SK-N-SH (cell line): Measurements from ENCODE around the gene CDK14. TPM values are rescaled to one million over a fixed set of nuclear protein-coding genes. Genes with fewer than 3 reads are reported as not detected.
"Not testable (repeated sequence)": the region's sequence is repeated elsewhere in the genome, so short reads cannot be mapped to it uniquely, and the experiment has no call there.

ENCODE experiments used
- CTCF ChIA-PET: fragments of 300-600, 350-600 bp; formaldehyde crosslinking; extraction: SDS; loops from one replicate; lab custom pipeline; 2021; lab: Yijun Ruan, JAX
- POLR2A ChIA-PET: fragments of 350-600 bp; sonication (Branson Sonifier 250); formaldehyde crosslinking; extraction: SDS; loops from one replicate; lab custom pipeline; 2020; ENCODE audit warnings: antibody characterized with exemption, inconsistent platforms; lab: Yijun Ruan, JAX
- DNase-seq: peaks from one replicate; pipeline ENCODE4 v3.0.0; 2012
- H2AFZ ChIP-seq: fragments of 200-600 bp; sonication (generic); 2 replicates; pipeline ENCODE4 v1.8.1; 2016; ENCODE audit warnings: antibody characterized with exemption, mild to moderate bottlenecking, low read depth
- H3F3A ChIP-seq: fragments of 200-600 bp; sonication (generic); replicated peaks from 2 replicates; pipeline ENCODE3; 2016; ENCODE audit warnings: antibody characterized with exemption, mild to moderate bottlenecking; ENCODE audit not compliant: insufficient read depth
- H3K27ac ChIP-seq, 2 experiments: fragments of 200-500 bp in 1 of 2; fragments of 200-600 bp in 1 of 2; sonication (Bioruptor generic) in 1 of 2; sonication (generic), shearing (Covaris generic) in 1 of 2; 2 replicates each; pipeline versions ENCODE4 v1.5.1 to v1.6.1; 2014 to 2016; ENCODE audit warnings: low read depth in 2 of 2, inconsistent platforms in 1 of 2, low read length in 1 of 2, mild to moderate bottlenecking in 1 of 2, mixed read lengths in 1 of 2
- H3K27me3 ChIP-seq: fragments of 200-600 bp; sonication (generic), shearing (Covaris generic); 2 replicates; pipeline ENCODE4 v1.6.1; 2016; ENCODE audit warnings: mixed run types; ENCODE audit not compliant: insufficient read depth
- H3K36me3 ChIP-seq, 2 experiments: fragments of 200-500 bp in 1 of 2; fragments of 200-600 bp in 1 of 2; sonication (Bioruptor generic) in 1 of 2; sonication (generic) in 1 of 2; replicated peaks in 1 of 2; 2 replicates each; pipeline versions ENCODE3 to v1.5.1; 2014 to 2016; ENCODE audit warnings: low read length in 1 of 2, mild to moderate bottlenecking in 1 of 2; ENCODE audit not compliant: insufficient read depth in 2 of 2, control insufficient read depth in 1 of 2
- H3K4me1 ChIP-seq, 2 experiments: fragments of 200-500 bp in 1 of 2; fragments of 200-600 bp in 1 of 2; sonication (Bioruptor generic) in 1 of 2; sonication (generic), shearing (Covaris generic) in 1 of 2; 2 replicates each; pipeline versions ENCODE4 v1.5.1 to v1.6.1; 2014 to 2016; ENCODE audit warnings: low read depth in 1 of 2, low read length in 1 of 2, mixed run types in 1 of 2; ENCODE audit not compliant: insufficient read depth in 2 of 2, control insufficient read depth in 1 of 2
- H3K4me2 ChIP-seq: fragments of 200-600 bp; sonication (generic), shearing (Covaris generic); 2 replicates; pipeline ENCODE4 v1.6.1; 2017; ENCODE audit warnings: mixed run types
- H3K4me3 ChIP-seq, 2 experiments: fragments of 200-500 bp in 1 of 2; fragments of 200-600 bp in 1 of 2; sonication (Bioruptor generic) in 1 of 2; sonication (generic), shearing (Covaris generic) in 1 of 2; 2 replicates each; pipeline versions ENCODE4 v1.5.1 to v1.8.1; 2014 to 2016; ENCODE audit warnings: low read depth in 2 of 2, inconsistent platforms in 1 of 2, low read length in 1 of 2, mild to moderate bottlenecking in 1 of 2, mixed read lengths in 1 of 2, moderate library complexity in 1 of 2
- H3K79me2 ChIP-seq: fragments of 200-600 bp; sonication (generic); 2 replicates; pipeline ENCODE4 v1.8.1; 2017; ENCODE audit warnings: mild to moderate bottlenecking; ENCODE audit not compliant: insufficient read depth
- H3K9ac ChIP-seq: fragments of 200-600 bp; sonication (generic); 2 replicates; pipeline ENCODE4 v1.6.1; 2017; ENCODE audit warnings: mixed run types
- H3K9me2 ChIP-seq: fragments of 200-600 bp; sonication (generic); 2 replicates; pipeline ENCODE4 v1.6.1; 2017; ENCODE audit warnings: mixed run types
- H3K9me3 ChIP-seq: fragments of 200-600 bp; sonication (generic); 2 replicates; pipeline ENCODE4 v1.6.1; 2017; ENCODE audit warnings: mixed run types, mild to moderate bottlenecking, moderate library complexity
- H4K20me1 ChIP-seq: fragments of 200-600 bp; sonication (generic); 2 replicates; pipeline ENCODE4 v1.6.1; 2017; ENCODE audit warnings: mild to moderate bottlenecking, mixed run types; ENCODE audit not compliant: insufficient read depth
- ELF1 ChIP-seq: IDR thresholded peaks from 2 replicates; pipeline ENCODE4 v1.4.0; 2012
- EP300 ChIP-seq, 2 experiments: IDR thresholded peaks; 2 replicates each; pipeline versions ENCODE4 v1.4.0 to v1.6.1; 2012; ENCODE audit warnings: borderline replicate concordance in 1 of 2, low read depth in 1 of 2, low read length in 1 of 2
- EZH2phosphoT487 ChIP-seq: fragments of 200-600 bp; sonication (generic); IDR thresholded peaks from 2 replicates; pipeline ENCODE4 v1.6.1; 2017; ENCODE audit warnings: low read depth, mixed run types, mild to moderate bottlenecking, antibody characterized with exemption, moderate library complexity, borderline replicate concordance
- FOXM1 ChIP-seq: IDR thresholded peaks from 2 replicates; pipeline ENCODE4 v1.4.0; 2012; ENCODE audit warnings: low read depth, mild to moderate bottlenecking
- JUND ChIP-seq: IDR thresholded peaks from 2 replicates; pipeline ENCODE4 v1.4.0; 2012
- MAX ChIP-seq: IDR thresholded peaks from 2 replicates; pipeline ENCODE4 v1.4.0; 2012; ENCODE audit warnings: low read depth
- NFIC ChIP-seq: IDR thresholded peaks from 2 replicates; pipeline ENCODE4 v1.4.0; 2012; ENCODE audit warnings: borderline replicate concordance
- PBX3 ChIP-seq: IDR thresholded peaks from 2 replicates; pipeline ENCODE4; 2012
- POLR2AphosphoS5 ChIP-seq: IDR thresholded peaks from 2 replicates; pipeline ENCODE4 v1.6.1; 2012; ENCODE audit warnings: low read depth, low read length
- RCOR1 ChIP-seq: fragments of 150-350 bp; IDR thresholded peaks from 2 replicates; pipeline ENCODE4 v1.6.1; 2017; ENCODE audit warnings: antibody characterized with exemption, low read length
- REST ChIP-seq: IDR thresholded peaks from 2 replicates; pipeline ENCODE4 v1.6.1; 2012; ENCODE audit warnings: mild to moderate bottlenecking, low read depth, low read length, moderate library complexity
- RFX5 ChIP-seq: IDR thresholded peaks from 2 replicates; pipeline ENCODE4 v1.6.1; 2012; ENCODE audit warnings: mild to moderate bottlenecking, improper control_type of control experiment, low read length
- SIN3A ChIP-seq: IDR thresholded peaks from 2 replicates; pipeline ENCODE4 v1.6.1; 2012; ENCODE audit warnings: low read depth, mild to moderate bottlenecking, low read length, moderate library complexity, borderline replicate concordance
- TAF1 ChIP-seq: IDR thresholded peaks from 2 replicates; pipeline ENCODE4 v1.6.1; 2012; ENCODE audit warnings: low read depth, mild to moderate bottlenecking, low read length, moderate library complexity, borderline replicate concordance
- TCF12 ChIP-seq: IDR thresholded peaks from 2 replicates; pipeline ENCODE4 v1.4.0; 2012
- TEAD4 ChIP-seq: IDR thresholded peaks from 2 replicates; pipeline ENCODE4 v1.4.0; 2012; ENCODE audit warnings: mild to moderate bottlenecking, borderline replicate concordance; ENCODE audit not compliant: insufficient read depth
- WGBS: methylation state at CpG from one replicate; pipeline ENCODE4 v1.1.6; 2017; ENCODE audit warnings: low lambda C conversion rate; 5-methylcytosine and 5-hydroxymethylcytosine counted together
- polyA plus RNA-seq, 3 experiments: library from polyadenylated mRNA; depleted of rRNA; stranded (reverse); fragments of >200 nt; gene quantifications; 2 replicates each; pipeline ENCODE4 v1.2.3, GENCODE V29; 2012

The CDK14 gene
- polyA plus RNA-seq, 1 of the 3 experiments (the other 2 are of a cell fraction), result 13.9 TPM

GRCh38 chr7:90756366-90756765 lies 160.2 kb downstream of the CDK14 start:
- Histone ChIP-seq H3K79me2 (peaks cover 8% of the 10 kb centered on the region; the same call in 1 of the 2 replicates), H2AFZ (no peak overlapping the region), H3K4me1 (peaks cover 5 to 14% of the 10 kb centered on the region in 2 experiments; a peak in 3 of 4 replicates), H4K20me1 (no peaks in the 10 kb centered on the region; the same call in 1 of the 2 replicates), H3K4me3 (no peak overlapping the region), H3K27me3 (no peaks in the 10 kb centered on the region), H3K36me3 (peaks cover 0 to 2% of the 10 kb centered on the region in 2 experiments), H3K9ac (no peak overlapping the region), H3K9me3 (no peaks in the 10 kb centered on the region), H3K4me2 (no peak overlapping the region), H3K9me2 (no peaks in the 10 kb centered on the region), H3K27ac (no peak overlapping the region), H3F3A (peaks cover 3% of the 10 kb centered on the region)
- POLR2A ChIA-PET, result no interaction called here
- no peak for DNase-seq
- CTCF ChIA-PET, result no interaction called here
- 90% methylated on average over 1 of the region's 1 CpG for WGBS
- no peak for TF ChIP-seq NFIC
- no peak for TF ChIP-seq FOXM1
- TF ChIP-seq REST, result no peak
- TF ChIP-seq EZH2phosphoT487, result no peak
- no peak for TF ChIP-seq TAF1
- TF ChIP-seq TCF12, result no peak
- no peak for TF ChIP-seq SIN3A
- TF ChIP-seq PBX3, result no peak
- no peak for TF ChIP-seq POLR2AphosphoS5
- no peak for TF ChIP-seq EP300 (IDR thresholded peaks at IDR 0.05; ENCODE audit: borderline replicate concordance in 1 of 2, low read depth in 1 of 2, low read length in 1 of 2)
- no peak for TF ChIP-seq MAX
- TF ChIP-seq JUND, result no peak
- TF ChIP-seq RCOR1, result no peak
- no peak for TF ChIP-seq TEAD4
- TF ChIP-seq RFX5, result no peak
- TF ChIP-seq ELF1, result no peak

- H3K27ac ChIP-seq, H3K4me2 ChIP-seq, H3K9me2 ChIP-seq, H3K9me3 ChIP-seq, H3K36me3 ChIP-seq, H3K4me3 ChIP-seq, H3F3A ChIP-seq, H4K20me1 ChIP-seq, DNase-seq, H3K27me3 ChIP-seq, POLR2A ChIA-PET, H2AFZ ChIP-seq, H3K9ac ChIP-seq: not testable (repeated sequence)
- WGBS, result 89% methylated on average over 9 of the region's 9 CpGs
- peaks cover 17% of the 10 kb centered on the region; the same call in 1 of the 2 replicates for H3K79me2 ChIP-seq
- peaks cover 5 to 16% of the 10 kb centered on the region in 2 experiments; a peak in 3 of 4 replicates for H3K4me1 ChIP-seq
- CTCF ChIA-PET, result interaction anchor here (0.8 to 1.2 kb wide), 4 partner anchors 9 to 277 kb away, joined by 3 read pairs; no protein-coding TSS in a partner anchor
These were observed 161.4 kb downstream of the CDK14 start for GRCh38 chr7:90757565-90757950.
